ENCODE measurements around the gene DTX3L.

DTX3L gene

GRCh38 chr3:122564155-122564912 is at the start of gene DTX3L, which contains the start of gene PARP9:
Gene DTX3L (plus strand): TSS chr3:122564338. CDS start chr3:122564427, 89 bp downstream.
Gene PARP9 (minus strand): TSS chr3:122564300. CDS start chr3:122559620, 4,680 bp downstream.
- DNase-seq (ENCODE audit: low read depth in 2 of 2) = peak; percentile 42 to 50

DNA sequence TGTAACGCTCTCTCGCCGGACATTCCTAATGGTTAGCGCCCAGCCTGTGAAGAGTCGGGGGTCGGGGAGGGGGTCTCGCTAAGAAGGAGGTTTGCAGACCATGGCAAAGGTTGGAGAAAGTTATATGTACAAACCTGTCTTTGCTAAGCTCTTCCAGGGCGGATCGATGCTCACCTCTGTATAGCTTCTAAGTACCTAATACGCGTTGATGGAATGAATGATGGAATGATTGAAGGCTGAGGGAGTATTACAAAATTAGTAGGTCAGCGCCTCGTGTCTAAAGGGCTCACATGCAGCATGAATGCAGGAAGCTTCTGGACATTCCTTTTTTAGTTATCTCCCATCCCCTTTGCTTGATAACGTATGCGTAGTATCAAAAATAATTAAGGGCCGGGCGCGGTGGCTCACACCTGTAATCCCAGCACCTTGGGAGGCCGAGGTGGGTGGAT is 49.1 kb upstream of the DTX3L start:
- no peak for DNase-seq (ENCODE audit: low read depth in 2 of 2)

DNA sequence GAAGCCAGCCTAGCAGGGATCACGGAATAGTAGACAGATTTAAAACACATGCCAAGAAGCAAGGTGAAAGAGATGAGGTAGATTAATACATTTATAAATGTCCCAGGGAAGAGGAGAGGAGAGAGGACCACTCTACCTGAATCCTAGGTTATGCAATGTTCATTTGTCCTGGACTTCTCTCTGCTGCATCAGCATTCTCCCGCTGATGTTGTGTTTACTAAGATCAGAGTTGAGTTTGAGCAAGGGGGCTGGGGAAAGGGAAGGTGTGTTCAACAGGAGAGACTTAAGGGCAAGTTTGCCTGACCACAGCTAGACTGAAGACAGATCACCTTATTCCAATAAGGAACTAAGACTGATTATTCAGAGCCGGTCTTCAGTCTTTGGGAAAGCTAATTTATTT is 48.3 kb upstream of the DTX3L start:
- DNase-seq (ENCODE audit: low read depth in 2 of 2) = no peak

DNA sequence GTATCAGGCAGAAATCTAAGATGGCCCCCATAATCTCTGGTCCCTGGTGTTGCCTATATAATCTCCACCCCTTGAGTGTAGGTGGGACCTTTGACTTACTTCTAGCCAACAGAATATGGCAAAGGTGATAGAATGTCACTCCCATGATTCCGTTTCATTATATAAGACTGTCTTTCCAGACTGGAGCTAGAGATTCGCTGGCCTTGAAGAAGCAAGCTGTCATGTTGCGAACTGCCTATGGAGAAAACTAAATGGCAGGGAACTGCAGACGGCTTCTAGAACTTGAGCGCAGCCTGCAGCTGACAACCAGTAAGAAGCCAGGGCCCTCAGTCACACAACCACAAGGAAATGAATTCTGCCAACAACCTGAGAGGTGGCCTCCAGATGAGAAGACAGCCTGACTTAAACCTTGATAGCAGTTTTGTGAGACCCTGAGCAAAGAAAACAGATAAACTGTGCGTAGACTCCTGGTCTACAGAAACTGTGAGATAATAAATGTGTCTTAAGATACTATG is 47.2 kb upstream of the DTX3L start:
- DNase-seq (ENCODE audit: low read depth in 2 of 2) = no peak

DNA sequence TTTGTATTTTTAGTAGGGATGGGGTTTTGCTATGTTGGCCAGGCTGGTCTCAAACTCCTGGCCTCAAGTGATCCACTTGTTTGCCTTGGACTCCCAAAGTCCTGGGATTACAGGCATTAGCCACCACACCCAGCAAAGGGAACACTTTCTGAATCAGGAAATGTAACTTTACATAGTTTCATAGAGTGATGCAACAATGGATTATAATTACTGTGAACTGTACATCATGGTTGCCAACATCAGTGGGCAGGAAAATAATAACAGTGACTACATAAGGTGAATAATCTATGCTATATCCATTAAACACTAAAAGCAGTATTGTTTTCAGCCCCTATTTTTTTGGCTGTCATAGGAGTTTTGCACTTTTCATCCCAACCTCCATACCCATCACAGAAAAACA is 44.4 kb upstream of the DTX3L start:
- no peak for DNase-seq (ENCODE audit: low read depth in 2 of 2)

DNA sequence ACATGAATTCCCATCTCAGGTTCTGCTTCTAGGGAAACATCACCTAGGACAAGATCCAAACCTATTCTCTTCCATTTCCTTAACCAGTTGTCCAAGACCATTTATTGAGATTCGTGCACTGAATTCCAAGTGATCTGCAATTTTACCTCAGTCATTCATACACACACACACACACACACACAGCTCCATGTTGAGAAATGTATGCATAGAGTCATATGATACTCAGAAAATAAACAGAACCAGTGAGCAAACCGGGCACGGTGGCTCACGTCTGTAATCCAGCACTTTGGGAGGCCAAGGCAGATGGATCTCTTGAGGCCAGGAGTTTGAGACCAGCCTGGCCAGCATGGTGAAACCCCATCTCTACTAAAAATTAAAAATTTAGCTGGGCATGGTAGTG is 43.3 kb upstream of the DTX3L start:
- DNase-seq (ENCODE audit: low read depth in 2 of 2) = no peak

DNA sequence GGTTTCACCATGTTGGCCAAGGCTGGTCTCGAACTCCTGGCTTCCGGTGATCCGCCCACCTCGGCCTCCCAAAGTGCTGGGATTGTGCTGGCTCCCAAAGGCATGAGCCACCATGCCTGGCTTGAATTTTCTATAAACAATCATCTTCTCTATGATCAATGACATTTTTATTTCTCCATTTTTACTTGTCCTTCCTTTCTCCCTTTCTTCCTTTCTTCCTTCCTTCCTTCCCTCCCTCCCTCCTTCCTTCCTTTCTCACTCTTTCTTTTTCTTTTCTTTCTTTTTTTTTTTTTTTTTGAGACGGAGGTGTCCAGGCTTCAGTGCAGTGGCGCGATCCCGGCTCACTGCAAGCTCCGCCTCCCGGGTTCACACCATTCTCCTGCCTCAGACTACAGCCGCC is 40.8 kb upstream of the DTX3L start:
- no peak for DNase-seq (ENCODE audit: low read depth in 2 of 2)

- DNase-seq (ENCODE audit: low read depth in 2 of 2) = no peak
Measured at GRCh38 chr3:122530164-122530563, 34.0 kb upstream of the DTX3L start.

DNA sequence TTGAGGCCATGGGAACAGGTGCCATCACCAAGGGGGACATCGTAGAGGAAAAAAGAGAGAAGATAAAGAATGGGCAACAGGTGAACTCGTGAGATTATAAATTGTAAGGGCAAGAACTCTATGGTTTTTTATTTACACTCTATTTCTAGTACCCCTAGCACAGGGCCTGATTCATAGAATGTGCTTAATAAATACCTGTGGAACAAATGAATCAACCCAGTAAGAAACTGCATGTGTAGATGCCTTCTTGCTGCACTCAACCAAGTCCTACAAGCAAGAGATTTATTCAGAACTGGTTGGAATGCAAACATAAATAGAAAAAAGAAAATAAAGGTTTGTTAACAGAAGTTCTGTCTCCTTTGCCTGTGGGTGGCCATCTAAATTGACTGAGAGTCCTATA is 30.7 kb upstream of the DTX3L start:
- DNase-seq (ENCODE audit: low read depth in 2 of 2) = no peak

DNA sequence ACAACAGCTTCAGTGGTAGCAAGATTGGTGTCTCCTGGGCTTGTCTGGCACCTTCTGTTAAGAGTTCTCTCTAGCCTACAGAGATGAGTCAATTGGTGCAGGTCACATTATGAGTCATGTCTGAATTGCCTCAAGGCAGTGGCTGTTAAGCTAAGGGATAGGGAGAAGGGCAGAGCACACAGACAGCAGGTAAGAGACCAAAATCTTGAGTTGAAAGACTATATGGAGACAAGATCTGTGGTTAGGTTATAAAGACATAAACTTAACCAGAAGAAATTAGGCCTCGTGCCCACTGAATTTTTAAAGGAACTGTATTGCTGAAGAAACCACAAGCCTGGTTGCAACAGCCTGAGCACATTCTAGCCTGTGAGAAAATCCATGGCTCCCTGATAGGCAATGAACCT is 30.2 kb upstream of the DTX3L start:
- DNase-seq (ENCODE audit: low read depth in 2 of 2) = peak; percentile 16 to 22

GRCh38 chr3:122535964-122536631 is 28.0 kb upstream of the DTX3L start:
- DNase-seq (ENCODE audit: low read depth in 2 of 2) = no peak

DNA sequence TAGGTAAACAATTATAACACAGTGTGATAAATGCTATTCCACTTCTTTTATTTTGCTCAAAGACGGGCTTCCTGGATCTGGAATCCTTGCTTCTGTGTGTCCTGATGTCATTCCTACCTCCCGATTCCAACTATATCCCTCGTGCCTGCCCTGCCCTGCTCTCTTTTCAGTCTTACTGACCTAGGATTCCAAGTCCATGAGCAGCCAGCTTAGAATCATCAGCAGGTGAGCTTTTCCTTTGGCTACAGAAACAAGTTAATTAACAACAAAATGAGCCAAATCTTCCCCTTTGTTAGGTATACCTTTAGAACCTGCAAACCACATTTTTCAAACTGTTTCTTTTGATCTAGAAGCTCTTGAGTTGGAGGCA is 27.5 kb upstream of the DTX3L start:
- no peak for DNase-seq (ENCODE audit: low read depth in 2 of 2)

DNA sequence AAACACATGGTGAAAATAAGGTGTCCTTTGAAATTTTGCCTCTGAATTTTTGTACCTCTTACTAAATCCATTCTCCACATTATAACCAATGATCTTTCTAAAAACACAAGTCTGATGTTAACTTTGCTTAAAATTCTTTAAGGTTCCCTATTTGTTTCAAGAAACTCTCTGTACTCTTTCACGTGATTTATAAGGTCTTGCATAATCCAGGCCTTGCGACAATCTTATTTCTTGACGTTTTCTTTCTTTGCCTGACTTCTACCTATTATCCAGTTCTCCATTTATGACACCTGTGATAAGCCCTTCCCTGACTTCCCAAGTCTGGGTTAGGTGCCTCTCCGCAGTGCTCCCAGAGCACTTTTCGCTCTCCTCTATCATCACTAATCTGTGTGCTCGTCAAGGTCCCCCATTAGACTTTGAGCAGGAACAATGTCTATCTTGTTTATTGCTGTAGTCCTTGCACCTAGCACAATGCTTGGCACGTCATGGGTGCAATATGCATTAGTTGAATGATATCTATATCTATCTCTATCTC is 25.1 kb upstream of the DTX3L start:
- no peak for DNase-seq (ENCODE audit: low read depth in 2 of 2)

DNA sequence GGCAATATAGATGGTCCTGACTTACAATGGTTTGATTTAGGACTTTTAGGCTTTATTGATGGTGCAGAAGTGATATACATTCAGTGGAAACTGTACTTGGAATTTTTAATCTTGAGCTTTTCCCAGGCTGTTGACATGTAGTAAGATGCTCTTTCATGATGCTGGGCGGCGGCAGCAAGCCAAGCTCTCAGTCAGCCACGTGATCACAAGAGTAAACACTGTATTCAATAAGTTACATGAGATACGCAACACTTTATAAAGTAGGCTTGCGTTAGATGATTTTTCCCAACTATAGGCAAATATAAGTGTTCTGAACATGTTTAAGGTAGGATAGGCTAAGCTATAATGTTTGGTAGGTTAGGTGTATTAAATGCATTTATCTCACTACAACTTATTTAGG is 18.0 kb upstream of the DTX3L start:
- no peak for DNase-seq (ENCODE audit: low read depth in 2 of 2)

- no peak for DNase-seq (ENCODE audit: low read depth in 2 of 2)
Measured at GRCh38 chr3:122548076-122548475, 16.1 kb upstream of the DTX3L start.

DNA sequence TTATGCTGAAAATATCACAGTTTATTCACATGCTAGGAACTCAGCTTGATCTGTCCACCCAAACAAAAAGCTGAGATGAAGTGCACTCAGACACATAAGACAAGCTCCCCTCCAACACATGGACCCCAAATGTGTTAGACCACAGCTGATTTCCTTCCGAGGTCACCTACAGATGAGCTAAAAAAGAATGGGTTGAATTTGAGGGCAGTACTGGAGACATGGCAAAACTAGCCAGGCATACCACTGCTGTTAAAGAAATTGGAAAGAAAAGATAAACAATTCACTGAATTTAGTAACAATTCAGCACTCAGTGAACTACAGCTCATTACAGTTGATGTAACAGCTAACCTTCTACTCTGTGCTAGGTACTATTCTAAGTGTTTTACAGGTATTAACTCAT is 15.5 kb upstream of the DTX3L start:
- no peak for DNase-seq (ENCODE audit: low read depth in 2 of 2)

DNA sequence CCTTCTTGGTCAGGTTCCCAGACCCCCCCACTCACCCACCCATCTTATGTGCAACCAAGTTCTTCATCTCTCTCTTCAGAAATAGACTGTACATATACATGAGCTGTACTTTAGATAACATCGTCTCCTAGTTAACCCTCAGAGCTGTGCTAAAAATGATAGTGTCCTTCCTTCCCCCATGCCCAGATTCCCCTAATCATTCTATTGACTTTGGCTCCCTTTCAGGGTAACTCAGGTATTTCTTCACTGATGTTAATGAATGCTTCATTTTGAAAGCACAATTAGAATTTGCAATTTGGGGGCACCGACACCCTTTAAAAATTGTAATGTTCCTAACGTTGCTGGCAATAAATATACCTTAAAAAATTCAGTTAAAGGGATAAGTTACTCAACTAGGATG is 11.0 kb upstream of the DTX3L start:
- DNase-seq (ENCODE audit: low read depth in 2 of 2) = no peak

GRCh38 chr3:122555275-122556071 is 8.7 kb upstream of the DTX3L start:
- no peak for DNase-seq (ENCODE audit: low read depth in 2 of 2)

- DNase-seq (ENCODE audit: low read depth in 2 of 2) = no peak
Measured at GRCh38 chr3:122557356-122557755, 6.8 kb upstream of the DTX3L start.

DNA sequence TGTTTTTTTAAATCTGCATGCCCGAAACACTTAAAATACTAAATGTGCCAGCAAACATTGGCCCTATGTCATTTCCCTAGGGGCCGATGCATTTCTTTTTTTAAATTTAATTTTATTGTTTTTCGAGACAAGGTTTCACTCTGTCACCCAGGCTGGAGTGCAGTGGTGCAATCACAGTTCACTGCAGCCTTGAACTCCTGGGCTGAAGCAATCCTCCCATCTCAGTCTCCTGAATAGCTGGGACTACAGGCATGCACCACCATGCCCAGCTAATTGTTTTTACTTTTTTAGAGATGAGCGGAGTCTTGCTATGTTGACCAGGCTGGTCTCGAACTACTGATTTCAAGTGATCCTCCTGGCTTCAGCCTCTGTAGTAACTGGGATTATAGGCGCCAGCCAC is 5.5 kb upstream of the DTX3L start:
- no peak for DNase-seq (ENCODE audit: low read depth in 2 of 2)

DNA sequence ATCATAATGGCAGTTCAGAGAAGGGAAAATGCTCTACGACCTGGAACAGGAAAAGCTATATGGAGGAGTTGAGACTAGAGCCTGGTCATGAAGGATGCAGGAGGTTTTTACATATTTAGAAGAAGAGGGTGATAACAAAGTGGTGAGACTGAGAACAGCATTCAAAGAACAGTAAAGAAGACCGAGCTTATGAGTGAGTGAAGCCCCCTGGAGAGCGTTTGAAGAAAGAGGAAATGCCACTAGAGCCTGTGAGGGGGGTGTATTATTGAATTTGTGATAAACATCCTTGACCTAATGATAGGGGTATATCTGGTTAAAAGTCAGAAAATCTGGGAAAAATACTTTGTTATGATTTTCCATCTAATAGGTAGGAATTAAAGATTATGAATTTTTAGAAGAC is 4.2 kb upstream of the DTX3L start:
- DNase-seq (ENCODE audit: low read depth in 2 of 2) = no peak

DNA sequence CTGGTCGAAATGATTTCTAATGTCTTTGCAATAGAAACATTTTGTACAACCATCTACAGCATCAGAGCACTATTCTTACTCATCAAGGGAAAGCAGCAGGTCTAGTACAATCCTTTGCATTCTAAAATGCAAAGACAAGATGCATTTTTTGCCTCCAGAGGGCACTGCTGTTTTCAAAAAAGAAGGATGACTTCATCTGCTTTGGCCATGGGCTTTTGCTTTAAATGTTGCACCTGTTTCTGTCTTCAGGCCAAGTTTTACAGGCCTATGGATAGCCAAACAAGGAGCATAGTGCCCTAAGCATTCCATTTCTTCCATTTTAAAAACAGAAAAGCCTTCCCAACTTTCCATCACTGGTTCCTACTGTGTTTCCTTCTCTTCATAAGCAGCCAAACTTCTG is 3.5 kb upstream of the DTX3L start:
- DNase-seq (ENCODE audit: low read depth in 2 of 2) = peak; percentile 25 to 27
